AG04450 (cell line): ENCODE data around the gene CCDC188. TPM values are rescaled to one million over a fixed set of nuclear protein-coding genes. Genes with fewer than 3 reads are reported as not detected.

Experiments
- CTCF ChIA-PET: fragments of 300-600, 350-600 bp; formaldehyde crosslinking; extraction: SDS; loops from one replicate; lab custom pipeline; 2022; ENCODE audit warnings: antibody characterized with exemption, inconsistent platforms; lab: Charles Lee
- POLR2A ChIA-PET: fragments of 350-600 bp; formaldehyde crosslinking; extraction: SDS; loops from one replicate; lab custom pipeline; 2021; ENCODE audit warnings: antibody characterized with exemption, inconsistent platforms; lab: Yijun Ruan, JAX
- DNase-seq: peaks from one replicate; pipeline ENCODE4 v3.0.0-alpha.2; 2011; ENCODE audit warnings: low read depth, low spot score
- H3K27ac ChIP-seq: one replicate; pipeline ENCODE4 v1.5.1; 2012; ENCODE audit warnings: low read depth, low read length, control low read depth
- H3K27me3 ChIP-seq: one replicate; pipeline ENCODE4 v1.6.0; 2012; ENCODE audit warnings: low read length; ENCODE audit not compliant: control insufficient read depth, insufficient read depth
- H3K4me3 ChIP-seq: 2 replicates; pipeline ENCODE4 v1.5.1; 2011; ENCODE audit warnings: mild to moderate bottlenecking, low read depth, low read length, control low read depth
- H3K9me3 ChIP-seq: 2 replicates; pipeline ENCODE4 v1.5.1; 2012; ENCODE audit warnings: low read length; ENCODE audit not compliant: control insufficient read depth, insufficient read depth
- CTCF ChIP-seq: IDR thresholded peaks from 2 replicates; pipeline ENCODE4 v1.5.1; 2011; ENCODE audit warnings: low read depth, low read length, control low read depth, inconsistent platforms
- polyA plus RNA-seq: library from polyadenylated mRNA; depleted of rRNA; stranded (reverse); fragments of >200 nt; gene quantifications from 2 replicates; pipeline ENCODE4 v1.2.3, GENCODE V29; 2011

The CCDC188 gene
- polyA plus RNA-seq, 1 experiment = not detected

GRCh38 chr22:20124083-20124787, 26.6 kb downstream of the CCDC188 start:
- no peak overlapping the region for H3K27ac ChIP-seq
- H3K27me3 ChIP-seq = no peaks in the 10 kb centered on the region
- H3K4me3 ChIP-seq = no peak overlapping the region
- H3K9me3 ChIP-seq = no peaks in the 10 kb centered on the region; the same call in 1 of the 2 replicates
- ChIA-PET POLR2A (no interaction called here), CTCF (no interaction called here)
- no peak for DNase-seq
- no peak for TF ChIP-seq CTCF

- Histone ChIP-seq H3K9me3 (no peaks in the 10 kb centered on the region; the same call in 1 of the 2 replicates), H3K27ac (no peak overlapping the region), H3K27me3 (no peaks in the 10 kb centered on the region), H3K4me3 (no peak overlapping the region)
- TF ChIP-seq CTCF = no peak
- CTCF ChIA-PET = no interaction called here
- no peak for DNase-seq
- POLR2A ChIA-PET = no interaction called here
Observed at GRCh38 chr22:20123366-20124082, 27.3 kb downstream of the CCDC188 start.

- POLR2A ChIA-PET = no interaction called here
- CTCF ChIA-PET = no interaction called here
- no peak overlapping the region for H3K4me3 ChIP-seq
- TF ChIP-seq CTCF = no peak
- H3K27ac ChIP-seq = no peak overlapping the region
- no peak for DNase-seq
- no peaks in the 10 kb centered on the region; the same call in 1 of the 2 replicates for H3K9me3 ChIP-seq
- no peaks in the 10 kb centered on the region for H3K27me3 ChIP-seq
Observed at GRCh38 chr22:20121856-20122415, 28.9 kb downstream of the CCDC188 start.

- DNase-seq = no peak
- H3K27ac ChIP-seq = no peak overlapping the region
- no peak for TF ChIP-seq CTCF
- no peaks in the 10 kb centered on the region for H3K27me3 ChIP-seq
- ChIA-PET POLR2A (interaction anchor here (2.7 kb wide), 1 partner anchor 11 kb away, joined by 12 read pairs; no protein-coding TSS in a partner anchor), CTCF (no interaction called here)
- peak overlapping the region; percentile 82 for H3K4me3 ChIP-seq
- no peaks in the 10 kb centered on the region; the same call in 1 of the 2 replicates for H3K9me3 ChIP-seq
Observed at GRCh38 chr22:20118300-20119020, 32.4 kb downstream of the CCDC188 start.
